Stimulated activated CD8-positive, alpha-beta memory T cell treated with anti-CD3 and anti-CD28 coated beads, Interleukin-12 subunit alpha, Interleukin-12 subunit beta, amount 100 ng/mL, for 4 hours (primary cell): ENCODE results near the gene HSF4.

Source experiments
- DNase-seq: peaks from one replicate; pipeline ENCODE4 v3.0.0-alpha.2; 2020; ENCODE audit warnings: low read depth

HSF4 gene

GRCh38 chr16:67201411-67202345, 37.1 kb downstream of the HSF4 start:
- DNase-seq = no peak

- DNase-seq = no peak
Measured at GRCh38 chr16:67202426-67202825, 37.9 kb downstream of the HSF4 start.

GRCh38 chr16:67202956-67203493, 38.5 kb downstream of the HSF4 start:
- DNase-seq = no peak

GRCh38 chr16:67204076-67204475, 39.5 kb downstream of the HSF4 start:
- DNase-seq = no peak

- DNase-seq = no peak
Measured at GRCh38 chr16:67206129-67206837, 41.7 kb downstream of the HSF4 start.

GRCh38 chr16:67206838-67207248, 42.3 kb downstream of the HSF4 start:
- no peak for DNase-seq

- DNase-seq = no peak
Measured at GRCh38 chr16:67207249-67208091, 42.9 kb downstream of the HSF4 start.

GRCh38 chr16:67208154-67208896, 43.8 kb downstream of the HSF4 start:
- DNase-seq = no peak

- DNase-seq = no peak
Measured at GRCh38 chr16:67209565-67209964, 45.0 kb downstream of the HSF4 start.

- DNase-seq = no peak
Measured at GRCh38 chr16:67210069-67210937, 45.8 kb downstream of the HSF4 start.

GRCh38 chr16:67211674-67212073, 47.1 kb downstream of the HSF4 start:
- DNase-seq = no peak

- DNase-seq = no peak
Measured at GRCh38 chr16:67212766-67213165, 48.2 kb downstream of the HSF4 start.

- DNase-seq = no peak
Measured at GRCh38 chr16:67213197-67214019, 48.9 kb downstream of the HSF4 start.

GRCh38 chr16:67215706-67216105, 51.2 kb downstream of the HSF4 start:
- DNase-seq = no peak

GRCh38 chr16:67216612-67217490, 52.3 kb downstream of the HSF4 start:
- DNase-seq = no peak
